Left lung (tissue), 10 donors: ENCODE results near the gene ITGB5. TPM values are rescaled to one million over a fixed set of nuclear protein-coding genes. Genes with fewer than 3 reads are reported as not detected.

Experiments used
- ATAC-seq: fragments of 200-7000 bp; cut with Tn5 transposase; one replicate; pipeline ENCODE4 v1.9.1; 2020; ENCODE audit warnings: moderate library complexity
- DNase-seq, 4 donors: peaks; one replicate each; pipeline ENCODE4 v3.0.0-alpha.2; 2013 to 2020
- H3K27ac ChIP-seq, 2 donors: fragments of 200-600 bp; sonication (generic) in 1 of 2; one replicate each; pipeline versions ENCODE4 v1.5.0 to v1.8.0; 2020 to 2021
- H3K27me3 ChIP-seq, 2 donors: fragments of 200-600 bp; sonication (generic) in 1 of 2; one replicate each; pipeline versions ENCODE4 v1.5.0 to v1.8.0; 2020 to 2021
- H3K36me3 ChIP-seq, 2 donors: fragments of 200-600 bp; sonication (generic) in 1 of 2; one replicate each; pipeline versions ENCODE4 v1.5.0 to v1.8.0; 2020 to 2021
- H3K4me1 ChIP-seq, 2 donors: fragments of 200-600 bp; one replicate each; pipeline ENCODE4 v1.8.0; 2021
- H3K4me3 ChIP-seq, 2 donors: fragments of 200-600 bp; sonication (generic) in 1 of 2; one replicate each; pipeline versions ENCODE4 v1.5.0 to v1.8.0; 2020 to 2021; ENCODE audit warnings: mild to moderate bottlenecking in 1 of 2
- H3K9me3 ChIP-seq, 2 donors: fragments of 200-600 bp; sonication (generic) in 1 of 2; one replicate each; pipeline versions ENCODE4 v1.5.0 to v1.8.0; 2020 to 2021
- intact Hi-C, 2 donors: fragments of 100-400 bp; cut with DNase I; formaldehyde crosslinking; loops; one replicate each; pipeline versions ENCODE4 v1.11.2 to v1.14.2; 2022
- polyA plus RNA-seq, 6 donors: library from polyadenylated mRNA; unstranded; fragments of 120-200 nt; gene quantifications; one replicate each; pipeline ENCODE4 v1.2.1, GENCODE V29; 2013; ENCODE audit not compliant: insufficient read length in 6 of 6
- total RNA-seq, 2 donors: library from RNA; stranded (reverse); fragmentation: NEBNext Ultra II Directional; extraction: Animal tissue kit (Norgen Biotek cat#: 25700); gene quantifications; one replicate each; pipeline ENCODE4 v1.2.1, GENCODE V29; 2021
- TF ChIP-seq, protein P1 (sequence below), 2 donors: fragments of 200-600 bp; sonication (generic) in 1 of 2; IDR thresholded peaks; one replicate each; pipeline versions ENCODE4 v1.5.0 to v1.8.0; 2021; ENCODE audit warnings: antibody characterized with exemption in 2 of 2
- donor health status: DM: no; HTN: yes; CAD: no.
- donor health status: DM: no; HTN: no; CAD: no.

The ITGB5 gene
- total and polyA plus RNA-seq, 8 donors: 54.8 to 142 (median 67.4) TPM

DNA sequence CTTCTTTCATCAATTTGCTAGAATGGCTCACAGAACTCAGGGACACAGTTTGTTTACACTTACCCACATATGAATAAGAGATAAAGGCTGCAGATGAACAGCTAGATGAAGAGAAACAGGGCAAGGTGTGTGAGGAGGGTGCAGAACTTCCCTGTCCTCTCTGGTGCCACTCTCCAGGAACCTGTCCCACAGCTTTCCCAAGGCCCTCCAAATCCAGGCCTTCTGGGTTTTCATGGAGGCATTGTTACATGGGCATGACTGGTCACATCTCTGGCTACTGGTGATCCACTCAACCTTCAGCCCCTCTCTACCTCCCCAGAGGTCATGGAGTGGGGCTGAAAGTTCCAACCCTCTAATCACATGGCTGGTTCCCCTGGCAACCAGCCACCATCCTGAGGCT, 73.6 kb downstream of the ITGB5 start:
- Histone ChIP-seq H3K36me3 (peaks cover 0 to 5% of the 10 kb centered on the region in 2 donors), H3K27ac (peak overlapping the region; percentile 28 to 41), H3K27me3 (no peaks in the 10 kb centered on the region), H3K9me3 (no peaks in the 10 kb centered on the region), H3K4me1 (peaks cover 0 to 21% of the 10 kb centered on the region in 2 donors), H3K4me3 (no peak overlapping the region)
- ATAC-seq (no peak), DNase-seq (no peak)
- intact Hi-C loops: no loop called here
- TF ChIP-seq, protein P1, sequence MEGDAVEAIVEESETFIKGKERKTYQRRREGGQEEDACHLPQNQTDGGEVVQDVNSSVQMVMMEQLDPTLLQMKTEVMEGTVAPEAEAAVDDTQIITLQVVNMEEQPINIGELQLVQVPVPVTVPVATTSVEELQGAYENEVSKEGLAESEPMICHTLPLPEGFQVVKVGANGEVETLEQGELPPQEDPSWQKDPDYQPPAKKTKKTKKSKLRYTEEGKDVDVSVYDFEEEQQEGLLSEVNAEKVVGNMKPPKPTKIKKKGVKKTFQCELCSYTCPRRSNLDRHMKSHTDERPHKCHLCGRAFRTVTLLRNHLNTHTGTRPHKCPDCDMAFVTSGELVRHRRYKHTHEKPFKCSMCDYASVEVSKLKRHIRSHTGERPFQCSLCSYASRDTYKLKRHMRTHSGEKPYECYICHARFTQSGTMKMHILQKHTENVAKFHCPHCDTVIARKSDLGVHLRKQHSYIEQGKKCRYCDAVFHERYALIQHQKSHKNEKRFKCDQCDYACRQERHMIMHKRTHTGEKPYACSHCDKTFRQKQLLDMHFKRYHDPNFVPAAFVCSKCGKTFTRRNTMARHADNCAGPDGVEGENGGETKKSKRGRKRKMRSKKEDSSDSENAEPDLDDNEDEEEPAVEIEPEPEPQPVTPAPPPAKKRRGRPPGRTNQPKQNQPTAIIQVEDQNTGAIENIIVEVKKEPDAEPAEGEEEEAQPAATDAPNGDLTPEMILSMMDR (IDR thresholded peaks at IDR 0.05): no peak

- no peaks in the 10 kb centered on the region for H3K27me3 ChIP-seq
- no peaks in the 10 kb centered on the region for H3K9me3 ChIP-seq
- peak overlapping the region; percentile 28 to 41 for H3K27ac ChIP-seq
- H3K36me3 ChIP-seq: peaks cover 0 to 5% of the 10 kb centered on the region in 2 donors
- intact Hi-C loops: no loop called here
- TF ChIP-seq, protein P1 (IDR thresholded peaks at IDR 0.05): no peak
- H3K4me1 ChIP-seq: peaks cover 0 to 21% of the 10 kb centered on the region in 2 donors
- DNase-seq: peak in 2 of 4 donors; percentile 41 to 67
- H3K4me3 ChIP-seq: no peak overlapping the region
- peak; percentile 74 for ATAC-seq
These were observed 74.6 kb downstream of the ITGB5 start for GRCh38 chr3:124812291-124813265.

- ATAC-seq (no peak), DNase-seq (no peak)
- peak overlapping the region in 1 of 2 donors; percentile 41 for H3K27ac ChIP-seq
- no peaks in the 10 kb centered on the region for H3K36me3 ChIP-seq
- H3K27me3 ChIP-seq: no peaks in the 10 kb centered on the region
- peaks cover 0 to 21% of the 10 kb centered on the region in 2 donors for H3K4me1 ChIP-seq
- TF ChIP-seq, protein P1 (IDR thresholded peaks at IDR 0.05): no peak
- H3K9me3 ChIP-seq: no peaks in the 10 kb centered on the region
- H3K4me3 ChIP-seq: no peak overlapping the region
- intact Hi-C loops: no loop called here
These were observed 75.7 kb downstream of the ITGB5 start for GRCh38 chr3:124811436-124811835.

DNA sequence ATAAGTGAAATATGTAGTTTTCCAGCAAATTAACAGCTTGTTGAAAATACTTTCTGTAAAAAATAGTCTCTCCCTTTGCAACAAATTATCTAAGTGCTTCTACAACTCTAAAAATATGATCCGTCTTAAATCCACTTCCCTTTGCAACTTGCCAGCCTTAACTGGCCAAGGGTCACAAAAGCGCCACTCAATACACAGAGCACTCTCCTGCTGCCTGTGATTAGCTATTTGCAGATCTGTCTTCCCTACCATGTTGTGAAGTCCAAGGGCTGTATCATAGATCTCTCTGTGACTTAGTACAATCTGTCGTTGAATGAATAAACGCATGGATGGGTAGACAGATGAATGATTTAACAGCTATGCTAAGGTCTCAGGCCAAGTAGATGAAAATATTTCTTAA, 76.2 kb downstream of the ITGB5 start:
- H3K4me1 ChIP-seq: peaks cover 0 to 21% of the 10 kb centered on the region in 2 donors
- DNase-seq (no peak), ATAC-seq (no peak)
- H3K27me3 ChIP-seq: no peaks in the 10 kb centered on the region
- H3K27ac ChIP-seq: no peak overlapping the region
- H3K9me3 ChIP-seq: no peaks in the 10 kb centered on the region
- intact Hi-C loops: no loop called here
- no peaks in the 10 kb centered on the region for H3K36me3 ChIP-seq
- no peak overlapping the region for H3K4me3 ChIP-seq
- TF ChIP-seq, protein P1 (IDR thresholded peaks at IDR 0.05): no peak

DNA sequence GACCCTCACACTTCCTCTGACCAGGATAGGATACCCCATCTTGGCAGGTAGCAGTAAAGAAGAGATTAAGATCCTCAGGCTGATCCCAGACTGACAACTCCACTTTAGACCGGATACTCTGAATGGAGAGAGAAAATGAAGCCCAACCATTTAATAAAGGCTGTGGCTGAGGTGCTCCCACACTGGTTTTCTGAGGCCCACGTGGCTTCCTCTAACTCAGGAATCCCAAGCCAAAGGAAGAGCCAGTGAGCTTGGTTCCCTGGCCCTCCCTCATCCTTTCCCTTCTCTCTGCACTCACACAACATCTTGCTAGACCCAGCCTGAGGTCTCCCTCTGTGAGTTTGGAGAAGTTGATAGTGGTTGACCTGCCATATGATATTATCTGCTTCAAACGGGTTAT, 78.1 kb downstream of the ITGB5 start:
- TF ChIP-seq, protein P1 (IDR thresholded peaks at IDR 0.05): no peak
- ATAC-seq (no peak), DNase-seq (no peak)
- Histone ChIP-seq H3K27me3 (no peaks in the 10 kb centered on the region), H3K4me1 (peaks cover 0 to 11% of the 10 kb centered on the region in 2 donors), H3K27ac (no peak overlapping the region), H3K9me3 (no peaks in the 10 kb centered on the region), H3K36me3 (no peaks in the 10 kb centered on the region), H3K4me3 (no peak overlapping the region)
- intact Hi-C loops: no loop called here
